GM23248 (cell line): ENCODE measurements around the gene PRRT4.

ENCODE experiments used
- EZH2 ChIP-seq: fragments of 200-600 bp; sonication (generic); IDR thresholded peaks from 2 replicates; pipeline ENCODE4 v1.6.1; 2018; ENCODE audit warnings: antibody characterized with exemption, mild to moderate bottlenecking; ENCODE audit not compliant: insufficient read depth, poor library complexity, severe bottlenecking
- EZH2phosphoT487 ChIP-seq: fragments of 200-600 bp; sonication (generic); IDR thresholded peaks from 2 replicates; pipeline ENCODE4 v1.6.1; 2018; ENCODE audit warnings: antibody characterized with exemption, moderate library complexity, mild to moderate bottlenecking, low read depth; ENCODE audit not compliant: insufficient read depth

DNA sequence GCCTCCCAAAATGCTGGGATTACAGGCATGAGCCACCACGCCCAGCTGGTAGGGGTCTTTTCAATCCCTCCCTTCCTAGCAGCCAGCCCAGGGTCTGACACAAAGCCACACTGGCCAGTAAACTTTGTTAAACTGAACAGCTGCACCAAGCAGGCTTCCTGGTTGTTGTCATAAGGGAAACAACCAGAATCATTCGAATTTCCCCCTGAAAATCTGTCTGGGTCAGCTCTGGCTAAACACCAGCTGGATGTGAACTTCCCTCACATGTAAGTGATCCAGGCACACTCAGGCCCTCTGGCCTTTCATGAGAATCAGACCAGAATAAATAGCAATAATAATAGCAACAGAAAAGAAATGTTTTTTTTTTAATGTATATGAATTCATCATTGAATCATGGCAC, 40.9 kb upstream of the PRRT4 start:
- TF ChIP-seq EZH2phosphoT487 = no peak
- no peak for TF ChIP-seq EZH2
